Esophagus squamous epithelium (tissue), 4 donors: Measurements from ENCODE around the gene CDH6.

Experiments used
- CTCF ChIP-seq, 6 experiments: fragments of 450-650 bp in 4 of 6; fragments of 200-600 bp in 2 of 6; sonication (generic) in 2 of 6; IDR thresholded peaks; one replicate each; pipeline ENCODE4 v1.5.1; 2016 to 2019; ENCODE audit warnings: antibody characterized with exemption in 6 of 6, mild to moderate bottlenecking in 4 of 6, moderate library complexity in 4 of 6
- POLR2A ChIP-seq, 4 donors: fragments of 450-650 bp; IDR thresholded peaks; one replicate each; pipeline ENCODE4 v1.6.1; 2017; ENCODE audit warnings: antibody characterized with exemption in 4 of 4, mild to moderate bottlenecking in 4 of 4, moderate library complexity in 3 of 4

DNA sequence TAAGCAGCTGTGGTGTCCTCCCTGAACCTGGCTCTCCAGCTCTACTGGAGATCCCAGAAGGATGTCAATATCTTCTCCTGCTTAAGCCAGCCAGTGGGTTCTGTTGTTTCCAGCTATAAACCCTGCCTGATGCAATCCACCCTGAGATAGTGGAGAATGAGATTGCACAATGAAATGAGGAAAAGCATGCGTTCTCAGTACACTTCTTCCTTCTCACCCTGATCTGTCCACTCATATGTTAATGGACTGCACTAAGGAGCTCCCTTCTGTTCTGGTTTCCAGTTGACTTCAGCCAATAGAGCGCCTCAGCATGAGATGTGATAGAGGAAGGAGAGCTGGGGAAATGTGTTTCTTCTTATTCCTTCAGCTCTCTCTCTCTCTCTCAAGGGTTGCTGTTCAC, 40.0 kb upstream of the CDH6 start:
- no peak for TF ChIP-seq POLR2A (IDR thresholded peaks at IDR 0.05)
- no peak for TF ChIP-seq CTCF (IDR thresholded peaks at IDR 0.05)
